GM12878 (cell line): ENCODE results near the gene NHS.

ENCODE experiments used
- CHD2 ChIP-seq: IDR thresholded peaks from 2 replicates; pipeline ENCODE4 v1.6.1; 2011; ENCODE audit warnings: low read depth, low read length, improper control_type of control experiment, borderline replicate concordance
- CTCF ChIP-seq, 3 experiments: IDR thresholded peaks in 2 of 3; conservative IDR thresholded peaks in 1 of 3; 2 replicates each; pipeline ENCODE4 v1.5.1; 2011; ENCODE audit warnings: low read depth in 3 of 3, low read length in 3 of 3, mild to moderate bottlenecking in 3 of 3, control low read depth in 2 of 3, moderate library complexity in 2 of 3, inconsistent platforms in 1 of 3, mixed read lengths in 1 of 3; ENCODE audit not compliant: control insufficient read depth in 2 of 3, insufficient read depth in 1 of 3; ENCODE audit errors: extremely low read depth in 1 of 3
- ETV6 ChIP-seq, 2 experiments: fragments of 450-650 bp in 1 of 2; IDR thresholded peaks in 1 of 2; conservative IDR thresholded peaks in 1 of 2; 2 replicates each; pipeline ENCODE4 v1.6.1; 2014; ENCODE audit warnings: antibody characterized with exemption in 1 of 2, borderline replicate concordance in 1 of 2, low read depth in 1 of 2, mild to moderate bottlenecking in 1 of 2, moderate library complexity in 1 of 2
- IKZF1 ChIP-seq: fragments of 450-650 bp; conservative IDR thresholded peaks from 2 replicates; pipeline ENCODE4 v1.6.1; 2017; ENCODE audit warnings: antibody characterized with exemption, mild to moderate bottlenecking
- MXI1 ChIP-seq: fragments of 150-350 bp; IDR thresholded peaks from 2 replicates; pipeline ENCODE4 v1.6.1; 2011; ENCODE audit warnings: low read depth, mild to moderate bottlenecking, inconsistent platforms, low read length, improper control_type of control experiment
- MYC ChIP-seq: IDR thresholded peaks from 2 replicates; pipeline ENCODE4 v1.6.1; 2011; ENCODE audit warnings: mild to moderate bottlenecking, low read length, moderate library complexity, inconsistent platforms; ENCODE audit not compliant: insufficient read depth, insufficient replicate concordance, insufficient read length, severe bottlenecking
- STAT1 ChIP-seq: fragments of 450-650 bp; conservative IDR thresholded peaks from 2 replicates; pipeline ENCODE4 v1.6.1; 2014; ENCODE audit warnings: antibody characterized with exemption, mild to moderate bottlenecking
- TF ChIP-seq, protein P1 (sequence below): fragments of 450-650 bp; IDR thresholded peaks from 2 replicates; pipeline ENCODE4 v1.6.1; 2017; ENCODE audit warnings: antibody characterized with exemption, mild to moderate bottlenecking, moderate library complexity
- TF ChIP-seq, protein P2 (sequence below): fragments of 450-650 bp; formaldehyde crosslinking; IDR thresholded peaks from 2 replicates; pipeline ENCODE4 v1.5.0; 2022; ENCODE audit warnings: mild to moderate bottlenecking, missing genetic modification characterization
- TF ChIP-seq, protein P3 (sequence below): fragments of 450-650 bp; IDR thresholded peaks from 2 replicates; pipeline ENCODE4 v1.6.1; 2017; ENCODE audit warnings: mild to moderate bottlenecking

- TF ChIP-seq ETV6 (conservative IDR thresholded peaks at IDR 0.05 in 1 of 2, IDR thresholded peaks at IDR 0.05 in 1 of 2; ENCODE audit: borderline replicate concordance in 1 of 2, low read depth in 1 of 2) (no peak), CTCF (IDR thresholded peaks at IDR 0.05 in 2 of 3, conservative IDR thresholded peaks at IDR 0.05 in 1 of 3; ENCODE audit: control insufficient read depth in 2 of 3, extremely low read depth in 1 of 3, insufficient read depth in 1 of 3, low read depth in 3 of 3, low read length in 3 of 3) (no peak), MYC (no peak), STAT1 (no peak), IKZF1 (no peak), CHD2 (no peak), MXI1 (no peak)
- TF ChIP-seq, protein P1, sequence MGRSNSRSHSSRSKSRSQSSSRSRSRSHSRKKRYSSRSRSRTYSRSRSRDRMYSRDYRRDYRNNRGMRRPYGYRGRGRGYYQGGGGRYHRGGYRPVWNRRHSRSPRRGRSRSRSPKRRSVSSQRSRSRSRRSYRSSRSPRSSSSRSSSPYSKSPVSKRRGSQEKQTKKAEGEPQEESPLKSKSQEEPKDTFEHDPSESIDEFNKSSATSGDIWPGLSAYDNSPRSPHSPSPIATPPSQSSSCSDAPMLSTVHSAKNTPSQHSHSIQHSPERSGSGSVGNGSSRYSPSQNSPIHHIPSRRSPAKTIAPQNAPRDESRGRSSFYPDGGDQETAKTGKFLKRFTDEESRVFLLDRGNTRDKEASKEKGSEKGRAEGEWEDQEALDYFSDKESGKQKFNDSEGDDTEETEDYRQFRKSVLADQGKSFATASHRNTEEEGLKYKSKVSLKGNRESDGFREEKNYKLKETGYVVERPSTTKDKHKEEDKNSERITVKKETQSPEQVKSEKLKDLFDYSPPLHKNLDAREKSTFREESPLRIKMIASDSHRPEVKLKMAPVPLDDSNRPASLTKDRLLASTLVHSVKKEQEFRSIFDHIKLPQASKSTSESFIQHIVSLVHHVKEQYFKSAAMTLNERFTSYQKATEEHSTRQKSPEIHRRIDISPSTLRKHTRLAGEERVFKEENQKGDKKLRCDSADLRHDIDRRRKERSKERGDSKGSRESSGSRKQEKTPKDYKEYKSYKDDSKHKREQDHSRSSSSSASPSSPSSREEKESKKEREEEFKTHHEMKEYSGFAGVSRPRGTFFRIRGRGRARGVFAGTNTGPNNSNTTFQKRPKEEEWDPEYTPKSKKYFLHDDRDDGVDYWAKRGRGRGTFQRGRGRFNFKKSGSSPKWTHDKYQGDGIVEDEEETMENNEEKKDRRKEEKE = no peak
- TF ChIP-seq, protein P2, sequence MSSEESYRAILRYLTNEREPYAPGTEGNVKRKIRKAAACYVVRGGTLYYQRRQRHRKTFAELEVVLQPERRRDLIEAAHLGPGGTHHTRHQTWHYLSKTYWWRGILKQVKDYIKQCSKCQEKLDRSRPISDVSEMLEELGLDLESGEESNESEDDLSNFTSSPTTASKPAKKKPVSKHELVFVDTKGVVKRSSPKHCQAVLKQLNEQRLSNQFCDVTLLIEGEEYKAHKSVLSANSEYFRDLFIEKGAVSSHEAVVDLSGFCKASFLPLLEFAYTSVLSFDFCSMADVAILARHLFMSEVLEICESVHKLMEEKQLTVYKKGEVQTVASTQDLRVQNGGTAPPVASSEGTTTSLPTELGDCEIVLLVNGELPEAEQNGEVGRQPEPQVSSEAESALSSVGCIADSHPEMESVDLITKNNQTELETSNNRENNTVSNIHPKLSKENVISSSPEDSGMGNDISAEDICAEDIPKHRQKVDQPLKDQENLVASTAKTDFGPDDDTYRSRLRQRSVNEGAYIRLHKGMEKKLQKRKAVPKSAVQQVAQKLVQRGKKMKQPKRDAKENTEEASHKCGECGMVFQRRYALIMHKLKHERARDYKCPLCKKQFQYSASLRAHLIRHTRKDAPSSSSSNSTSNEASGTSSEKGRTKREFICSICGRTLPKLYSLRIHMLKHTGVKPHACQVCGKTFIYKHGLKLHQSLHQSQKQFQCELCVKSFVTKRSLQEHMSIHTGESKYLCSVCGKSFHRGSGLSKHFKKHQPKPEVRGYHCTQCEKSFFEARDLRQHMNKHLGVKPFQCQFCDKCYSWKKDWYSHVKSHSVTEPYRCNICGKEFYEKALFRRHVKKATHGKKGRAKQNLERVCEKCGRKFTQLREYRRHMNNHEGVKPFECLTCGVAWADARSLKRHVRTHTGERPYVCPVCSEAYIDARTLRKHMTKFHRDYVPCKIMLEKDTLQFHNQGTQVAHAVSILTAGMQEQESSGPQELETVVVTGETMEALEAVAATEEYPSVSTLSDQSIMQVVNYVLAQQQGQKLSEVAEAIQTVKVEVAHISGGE (CRISPR knock-in tag) = no peak
- TF ChIP-seq, protein P3, sequence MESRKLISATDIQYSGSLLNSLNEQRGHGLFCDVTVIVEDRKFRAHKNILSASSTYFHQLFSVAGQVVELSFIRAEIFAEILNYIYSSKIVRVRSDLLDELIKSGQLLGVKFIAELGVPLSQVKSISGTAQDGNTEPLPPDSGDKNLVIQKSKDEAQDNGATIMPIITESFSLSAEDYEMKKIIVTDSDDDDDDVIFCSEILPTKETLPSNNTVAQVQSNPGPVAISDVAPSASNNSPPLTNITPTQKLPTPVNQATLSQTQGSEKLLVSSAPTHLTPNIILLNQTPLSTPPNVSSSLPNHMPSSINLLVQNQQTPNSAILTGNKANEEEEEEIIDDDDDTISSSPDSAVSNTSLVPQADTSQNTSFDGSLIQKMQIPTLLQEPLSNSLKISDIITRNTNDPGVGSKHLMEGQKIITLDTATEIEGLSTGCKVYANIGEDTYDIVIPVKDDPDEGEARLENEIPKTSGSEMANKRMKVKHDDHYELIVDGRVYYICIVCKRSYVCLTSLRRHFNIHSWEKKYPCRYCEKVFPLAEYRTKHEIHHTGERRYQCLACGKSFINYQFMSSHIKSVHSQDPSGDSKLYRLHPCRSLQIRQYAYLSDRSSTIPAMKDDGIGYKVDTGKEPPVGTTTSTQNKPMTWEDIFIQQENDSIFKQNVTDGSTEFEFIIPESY = no peak
Measured at GRCh38 chrX:17555846-17556245, 180.8 kb downstream of the NHS start.
